Measurements from ENCODE around the gene ANKRD65. TPM values are rescaled to one million over a fixed set of nuclear protein-coding genes. Genes with fewer than 3 reads are reported as not detected.

The ANKRD65 gene
- total RNA-seq, 1 experiment from 2014 or later = not detected

GRCh38 chr1:1428174-1428573 is 7.1 kb upstream of the ANKRD65 start:
- DNase-seq (ENCODE audit: low spot score) = no peak
- Histone ChIP-seq H3K36me3 (ENCODE audit: insufficient read depth, low read length, poor library complexity, severe bottlenecking) (no peaks in the 10 kb centered on the region), H3K4me1 (ENCODE audit: insufficient read depth, low read length, poor library complexity, severe bottlenecking) (no peaks in the 10 kb centered on the region), H3K27me3 (replicated peaks; ENCODE audit: insufficient read depth, low read depth, low read length, poor library complexity) (no peaks in the 10 kb centered on the region), H3K9me3 (ENCODE audit: low read depth, low read length, poor library complexity, severe bottlenecking) (no peaks in the 10 kb centered on the region), H3K27ac (ENCODE audit: low read depth, low read length, poor library complexity, severe bottlenecking) (no peak overlapping the region), H3K4me3 (ENCODE audit: low read depth, low read length, poor library complexity, severe bottlenecking) (no peak overlapping the region)
- TF ChIP-seq EZH2 (IDR thresholded peaks at IDR 0.05; ENCODE audit: borderline replicate concordance, low read depth, low read length, poor library complexity, severe bottlenecking) = no peak
- TF ChIP-seq, protein P1, sequence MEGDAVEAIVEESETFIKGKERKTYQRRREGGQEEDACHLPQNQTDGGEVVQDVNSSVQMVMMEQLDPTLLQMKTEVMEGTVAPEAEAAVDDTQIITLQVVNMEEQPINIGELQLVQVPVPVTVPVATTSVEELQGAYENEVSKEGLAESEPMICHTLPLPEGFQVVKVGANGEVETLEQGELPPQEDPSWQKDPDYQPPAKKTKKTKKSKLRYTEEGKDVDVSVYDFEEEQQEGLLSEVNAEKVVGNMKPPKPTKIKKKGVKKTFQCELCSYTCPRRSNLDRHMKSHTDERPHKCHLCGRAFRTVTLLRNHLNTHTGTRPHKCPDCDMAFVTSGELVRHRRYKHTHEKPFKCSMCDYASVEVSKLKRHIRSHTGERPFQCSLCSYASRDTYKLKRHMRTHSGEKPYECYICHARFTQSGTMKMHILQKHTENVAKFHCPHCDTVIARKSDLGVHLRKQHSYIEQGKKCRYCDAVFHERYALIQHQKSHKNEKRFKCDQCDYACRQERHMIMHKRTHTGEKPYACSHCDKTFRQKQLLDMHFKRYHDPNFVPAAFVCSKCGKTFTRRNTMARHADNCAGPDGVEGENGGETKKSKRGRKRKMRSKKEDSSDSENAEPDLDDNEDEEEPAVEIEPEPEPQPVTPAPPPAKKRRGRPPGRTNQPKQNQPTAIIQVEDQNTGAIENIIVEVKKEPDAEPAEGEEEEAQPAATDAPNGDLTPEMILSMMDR (conservative IDR thresholded peaks at IDR 0.05; ENCODE audit: low read depth, low read length) = no peak
- ChIA-PET POLR2A (ENCODE audit: low non-redundant PET) (interaction anchor here (0.6 kb wide), 1 partner anchor 481 kb away, joined by 5 read pairs; no protein-coding TSS in a partner anchor), CTCF (no interaction called here)
- intact Hi-C loops (cut with micrococcal nuclease; ENCODE audit: unreplicated experiment) = no loop called here
- no TSS peak for BruUV-seq (replicated peaks)

- POLR2A ChIA-PET (ENCODE audit: low non-redundant PET) = interaction anchor here (0.6 kb wide), 1 partner anchor 481 kb away, joined by 5 read pairs; no protein-coding TSS in a partner anchor
Measured at GRCh38 chr1:1427820-1428148, 6.7 kb upstream of the ANKRD65 start.

DNA sequence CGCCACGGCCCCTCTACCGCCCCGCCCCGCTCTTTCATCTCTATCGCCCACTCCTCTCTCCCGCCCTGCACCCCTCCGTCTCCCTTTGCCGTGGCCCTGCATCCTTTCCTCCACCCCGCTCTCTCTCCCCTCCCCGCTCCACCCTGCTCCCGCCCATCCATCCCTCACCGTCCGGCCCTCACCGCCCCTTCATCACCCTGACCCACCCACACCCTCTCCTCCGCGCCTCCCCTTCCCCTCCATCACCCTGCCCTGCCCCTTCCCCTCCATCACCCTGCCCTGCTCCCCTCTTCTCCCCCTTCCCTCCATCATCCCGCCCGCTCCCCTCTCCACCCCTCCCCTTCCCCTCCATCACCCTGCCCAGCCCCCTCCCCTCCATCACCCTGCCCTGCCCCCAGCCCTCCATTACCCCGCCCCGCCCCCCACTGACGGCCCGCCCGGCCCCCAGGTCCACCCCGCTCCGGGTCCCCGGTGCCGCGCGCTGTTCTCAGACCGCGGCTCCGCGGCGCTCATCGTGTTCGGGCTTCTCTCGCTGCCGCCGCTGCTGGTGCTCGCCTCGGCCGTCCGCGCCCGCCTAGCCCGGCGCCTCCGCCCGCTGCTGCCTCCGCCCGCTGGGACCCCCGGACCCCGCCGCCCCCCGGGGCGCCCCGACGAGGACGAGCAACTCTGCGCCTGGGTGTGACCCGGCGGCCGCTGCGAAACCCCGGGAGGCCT is 6.2 kb upstream of the ANKRD65 start:
- intact Hi-C loops (cut with micrococcal nuclease; ENCODE audit: unreplicated experiment) = no loop called here
- Histone ChIP-seq H3K27me3 (replicated peaks; ENCODE audit: insufficient read depth, low read depth, low read length, poor library complexity) (no peaks in the 10 kb centered on the region), H3K9me3 (ENCODE audit: low read depth, low read length, poor library complexity, severe bottlenecking) (no peaks in the 10 kb centered on the region), H3K4me1 (ENCODE audit: insufficient read depth, low read length, poor library complexity, severe bottlenecking) (no peaks in the 10 kb centered on the region), H3K27ac (ENCODE audit: low read depth, low read length, poor library complexity, severe bottlenecking) (no peak overlapping the region), H3K36me3 (ENCODE audit: insufficient read depth, low read length, poor library complexity, severe bottlenecking) (no peaks in the 10 kb centered on the region), H3K4me3 (ENCODE audit: low read depth, low read length, poor library complexity, severe bottlenecking) (peak overlapping the region; percentile 50)
- ChIA-PET POLR2A (ENCODE audit: low non-redundant PET) (no interaction called here), CTCF (no interaction called here)
- no peak for TF ChIP-seq EZH2 (IDR thresholded peaks at IDR 0.05; ENCODE audit: borderline replicate concordance, low read depth, low read length, poor library complexity, severe bottlenecking)
- BruUV-seq (replicated peaks) = no TSS peak
- DNase-seq (ENCODE audit: low spot score) = no peak

More at GRCh38 chr1:1427820-1428148, 6.7 kb upstream of the ANKRD65 start:
- no peaks in the 10 kb centered on the region for H3K36me3 ChIP-seq (ENCODE audit: insufficient read depth, low read length, poor library complexity, severe bottlenecking)
- no peak for TF ChIP-seq EZH2 (IDR thresholded peaks at IDR 0.05; ENCODE audit: borderline replicate concordance, low read depth, low read length, poor library complexity, severe bottlenecking)
- TF ChIP-seq, protein P1 (conservative IDR thresholded peaks at IDR 0.05; ENCODE audit: low read depth, low read length) = no peak
- peak overlapping the region; percentile 50 for H3K4me3 ChIP-seq (ENCODE audit: low read depth, low read length, poor library complexity, severe bottlenecking)
- no peaks in the 10 kb centered on the region for H3K4me1 ChIP-seq (ENCODE audit: insufficient read depth, low read length, poor library complexity, severe bottlenecking)
- no peak for DNase-seq (ENCODE audit: low spot score)
- no peaks in the 10 kb centered on the region for H3K27me3 ChIP-seq (replicated peaks; ENCODE audit: insufficient read depth, low read depth, low read length, poor library complexity)
- H3K9me3 ChIP-seq (ENCODE audit: low read depth, low read length, poor library complexity, severe bottlenecking) = no peaks in the 10 kb centered on the region
- CTCF ChIA-PET = no interaction called here
- no TSS peak for BruUV-seq (replicated peaks)
- no peak overlapping the region for H3K27ac ChIP-seq (ENCODE audit: low read depth, low read length, poor library complexity, severe bottlenecking)
- intact Hi-C loops (cut with micrococcal nuclease; ENCODE audit: unreplicated experiment) = no loop called here
